PC-3 (cell line): ENCODE data around the gene AGAP1. TPM values are rescaled to one million over a fixed set of nuclear protein-coding genes. Genes with fewer than 3 reads are reported as not detected.

ENCODE experiments used
- ATAC-seq: fragments of 200-7000 bp; cut with Tn5 transposase; 2 replicates; pipeline ENCODE4 v1.9.1; 2020; ENCODE audit warnings: mild to moderate bottlenecking, moderate library complexity
- BruUV-seq: library from RNA; stranded (reverse); fragments of 400-500 nt; replicated peaks from 2 replicates; lab custom pipeline; 2021; lab: Mats Ljungman, UMichigan
- CTCF ChIA-PET: fragments of 300-600 bp; sonication (Branson Sonifier 250); formaldehyde crosslinking; loops from one replicate; lab custom pipeline; 2022; ENCODE audit warnings: antibody characterized with exemption; lab: Charles Lee
- POLR2A ChIA-PET: fragments of 300-600 bp; sonication (Branson Sonifier 250); formaldehyde crosslinking; loops from one replicate; lab custom pipeline; 2022; ENCODE audit warnings: antibody characterized with exemption; ENCODE audit not compliant: unreplicated experiment; lab: Charles Lee
- DNase-seq: peaks from one replicate; pipeline ENCODE4 v3.0.0-alpha.2; 2015
- H2AFZ ChIP-seq: fragments of 300-600 bp; sonication (generic); 2 replicates; pipeline ENCODE4 v1.6.0; 2016; ENCODE audit warnings: antibody characterized with exemption, low read length
- H3F3A ChIP-seq: fragments of 300-600 bp; sonication (generic); one replicate; pipeline ENCODE4 v1.6.0; 2017; ENCODE audit warnings: antibody characterized with exemption, low read length, control low read depth, mild to moderate bottlenecking; ENCODE audit not compliant: unreplicated experiment
- H3K27ac ChIP-seq: fragments of 300-600 bp; sonication (generic); 2 replicates; pipeline ENCODE4 v1.5.1; 2016; ENCODE audit warnings: mild to moderate bottlenecking, low read length
- H3K27me3 ChIP-seq: fragments of 300-600 bp; sonication (generic); 2 replicates; pipeline ENCODE4 v1.6.1; 2016; ENCODE audit warnings: low read length, mixed read lengths
- H3K36me3 ChIP-seq: fragments of 300-600 bp; sonication (generic); 2 replicates; pipeline ENCODE4 v1.6.1; 2016; ENCODE audit warnings: low read depth, mixed run types, low read length, mixed read lengths
- H3K4me1 ChIP-seq: fragments of 300-600 bp; sonication (generic); 2 replicates; pipeline ENCODE4 v1.5.1; 2016; ENCODE audit warnings: low read length; ENCODE audit not compliant: insufficient read depth
- H3K4me2 ChIP-seq: fragments of 300-600 bp; sonication (generic); 2 replicates; pipeline ENCODE4 v1.6.0; 2016; ENCODE audit warnings: low read length
- H3K4me3 ChIP-seq: fragments of 300-600 bp; sonication (generic); 2 replicates; pipeline ENCODE4 v1.5.1; 2016; ENCODE audit warnings: mild to moderate bottlenecking, low read length, mixed read lengths
- H3K79me2 ChIP-seq: fragments of 300-600 bp; sonication (generic); 2 replicates; pipeline ENCODE4 v1.6.1; 2017; ENCODE audit warnings: low read length, mixed read lengths
- H3K9ac ChIP-seq: fragments of 300-600 bp; sonication (generic); 2 replicates; pipeline ENCODE4 v1.6.0; 2016; ENCODE audit warnings: mild to moderate bottlenecking, low read length
- H3K9me2 ChIP-seq: fragments of 300-600 bp; sonication (generic); replicated peaks from 2 replicates; pipeline ENCODE4 v1.6.1; 2016; ENCODE audit warnings: mixed run types, low read length, mixed read lengths
- H3K9me3 ChIP-seq: fragments of 300-600 bp; sonication (generic); 2 replicates; pipeline ENCODE4 v1.6.1; 2016; ENCODE audit warnings: low read length, mixed read lengths
- H4K20me1 ChIP-seq: fragments of 300-600 bp; sonication (generic); 2 replicates; pipeline ENCODE4 v1.6.1; 2016; ENCODE audit warnings: low read length, mixed read lengths
- CTCF ChIP-seq: fragments of 300-600 bp; sonication (generic); conservative IDR thresholded peaks from 2 replicates; pipeline ENCODE4 v1.5.1; 2017; ENCODE audit warnings: antibody characterized with exemption, low read depth, mild to moderate bottlenecking, low read length
- EZH2 ChIP-seq: fragments of 300-600 bp; sonication (generic); IDR thresholded peaks from one replicate; pipeline ENCODE4 v1.6.1; 2017; ENCODE audit warnings: antibody characterized with exemption, mild to moderate bottlenecking, low read length; ENCODE audit not compliant: unreplicated experiment
- EZH2phosphoT487 ChIP-seq: fragments of 300-600 bp; sonication (generic); IDR thresholded peaks from 2 replicates; pipeline ENCODE4 v1.6.1; 2018; ENCODE audit warnings: mild to moderate bottlenecking, antibody characterized with exemption, low read length, borderline replicate concordance
- intact Hi-C: fragments of 100-400 bp; cut with micrococcal nuclease; formaldehyde crosslinking; loops from 2 replicates; pipeline ENCODE4 v1.9.0; 2023
- total RNA-seq: library from RNA; depleted of rRNA; stranded (reverse); fragments of >200 nt; gene quantifications from 2 replicates; pipeline ENCODE4 v1.2.3, GENCODE V29; 2014

AGAP1 gene
- total RNA-seq, 1 experiment from 2014 or later, result 31.0 TPM

DNA sequence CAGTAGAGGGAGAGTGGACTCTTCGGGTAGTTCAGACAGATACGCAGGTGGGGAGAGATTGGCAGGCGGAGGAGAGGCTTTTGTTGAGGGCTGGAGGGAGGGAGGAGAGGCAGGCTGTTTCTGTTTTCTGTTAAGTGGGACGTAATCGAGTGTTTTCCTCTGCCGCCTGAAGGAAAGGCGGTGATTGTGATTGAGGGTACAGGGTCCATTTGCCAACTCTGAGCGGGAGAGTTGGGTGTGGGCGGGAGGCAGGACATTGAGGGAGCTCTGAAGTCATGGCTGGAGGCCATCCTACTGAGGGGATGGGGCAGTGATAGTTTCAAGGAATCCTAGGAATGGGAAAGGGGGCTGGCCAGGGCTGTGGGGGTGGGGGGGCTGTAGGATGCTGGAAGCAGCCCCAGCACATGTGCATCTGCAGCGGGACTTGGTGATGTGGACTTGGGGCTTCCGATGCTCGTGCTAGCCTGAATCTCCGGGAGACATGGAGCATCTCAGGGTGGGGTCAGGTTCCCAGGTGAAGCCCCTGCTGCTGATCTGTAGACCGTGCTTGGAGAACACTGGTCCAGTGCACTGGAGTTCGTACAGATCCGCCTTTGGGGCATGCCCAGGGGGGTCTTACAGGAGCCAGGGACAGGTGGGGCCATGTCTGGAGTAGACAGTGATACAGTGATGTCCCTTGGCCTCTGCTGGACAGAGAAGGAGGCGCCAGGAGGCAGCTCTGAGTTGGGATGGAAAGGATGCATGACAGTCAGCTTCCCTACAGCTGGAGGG, 167.5 kb downstream of the AGAP1 start:
- no TSS peak for BruUV-seq
- H3K79me2 ChIP-seq, result peaks cover 91% of the 10 kb centered on the region
- H3K9me3 ChIP-seq, result no peaks in the 10 kb centered on the region
- H3K4me2 ChIP-seq, result no peak overlapping the region
- no peaks in the 10 kb centered on the region for H3K9me2 ChIP-seq
- ChIA-PET CTCF (no interaction called here), POLR2A (no interaction called here)
- no peak for ATAC-seq
- intact Hi-C loops, result no loop called here
- peaks cover 26% of the 10 kb centered on the region for H3K4me1 ChIP-seq
- H4K20me1 ChIP-seq, result peaks cover 12% of the 10 kb centered on the region
- no peak overlapping the region for H3K27ac ChIP-seq
- H3K4me3 ChIP-seq, result no peak overlapping the region
- no peaks in the 10 kb centered on the region for H3K36me3 ChIP-seq
- H2AFZ ChIP-seq, result no peak overlapping the region
- no peaks in the 10 kb centered on the region for H3K27me3 ChIP-seq
- no peak overlapping the region for H3K9ac ChIP-seq
- no peaks in the 10 kb centered on the region for H3F3A ChIP-seq
- DNase-seq, result no peak
- TF ChIP-seq CTCF (no peak), EZH2 (no peak), EZH2phosphoT487 (no peak)

DNA sequence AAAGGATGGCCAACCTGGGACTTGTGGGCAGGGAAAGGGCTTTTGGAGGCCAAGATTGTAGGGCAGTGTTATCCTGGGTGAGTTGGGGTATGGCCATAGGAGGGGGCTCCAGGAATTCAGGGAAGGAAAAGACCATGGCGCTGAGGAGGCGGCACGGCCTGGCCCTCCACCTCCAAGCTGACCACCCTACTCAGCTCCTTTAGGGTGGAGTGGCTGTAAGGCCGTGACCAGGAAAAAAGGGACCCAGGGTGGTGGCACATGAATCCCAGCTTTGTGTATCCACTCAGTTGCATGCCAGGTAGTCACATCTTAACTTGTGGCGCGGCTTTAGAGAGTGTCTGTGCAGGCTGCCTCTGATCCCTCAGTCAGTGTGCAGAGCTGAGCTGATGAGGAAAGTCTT, 168.1 kb downstream of the AGAP1 start:
- Histone ChIP-seq H3K27me3 (no peaks in the 10 kb centered on the region), H2AFZ (no peak overlapping the region), H4K20me1 (peaks cover 12% of the 10 kb centered on the region), H3K79me2 (peaks cover 93% of the 10 kb centered on the region), H3K27ac (no peak overlapping the region), H3K4me1 (peaks cover 26% of the 10 kb centered on the region), H3K9me3 (no peaks in the 10 kb centered on the region), H3F3A (no peaks in the 10 kb centered on the region), H3K36me3 (no peaks in the 10 kb centered on the region), H3K9ac (no peak overlapping the region), H3K4me3 (no peak overlapping the region), H3K9me2 (no peaks in the 10 kb centered on the region), H3K4me2 (no peak overlapping the region)
- POLR2A ChIA-PET, result no interaction called here
- no peak for TF ChIP-seq EZH2
- TF ChIP-seq CTCF, result no peak
- CTCF ChIA-PET, result no interaction called here
- intact Hi-C loops, result no loop called here
- DNase-seq, result no peak
- BruUV-seq, result no TSS peak
- ATAC-seq, result no peak

GRCh38 chr2:235663875-235664274, 170.0 kb downstream of the AGAP1 start:
- Histone ChIP-seq H3K9me2 (no peaks in the 10 kb centered on the region), H3K36me3 (no peaks in the 10 kb centered on the region), H2AFZ (no peak overlapping the region), H3K9ac (no peak overlapping the region), H3K79me2 (peaks cover 90% of the 10 kb centered on the region), H3K27ac (no peak overlapping the region), H3K27me3 (no peaks in the 10 kb centered on the region), H4K20me1 (peaks cover 14% of the 10 kb centered on the region), H3F3A (no peaks in the 10 kb centered on the region), H3K4me2 (no peak overlapping the region), H3K4me1 (peaks cover 27% of the 10 kb centered on the region), H3K4me3 (no peak overlapping the region), H3K9me3 (no peaks in the 10 kb centered on the region)
- CTCF ChIA-PET, result interaction anchor here (0.6 kb wide), 1 partner anchor 10 kb away, joined by 3 read pairs; no protein-coding TSS in a partner anchor
- ATAC-seq (no peak), DNase-seq (no peak)
- BruUV-seq, result no TSS peak
- POLR2A ChIA-PET, result interaction anchor here (0.6 kb wide), 2 partner anchors 14 to 63 kb away, joined by 3 to 14 read pairs; no protein-coding TSS in a partner anchor
- intact Hi-C loops, result no loop called here
- TF ChIP-seq EZH2phosphoT487 (no peak), EZH2 (no peak), CTCF (no peak)
